Measurements from ENCODE around the gene PHF19. TPM values are rescaled to one million over a fixed set of nuclear protein-coding genes. Genes with fewer than 3 reads are reported as not detected.
A peak's percentile ranks its signal among the peaks of the same experiment; 100 is the strongest.

Gene PHF19
- total RNA-seq, 2 experiments from 2014 or later, result 248 to 253 TPM

- H3K36me3 Mint-ChIP-seq, result peaks cover 5% of the 10 kb centered on the region
- H3K27me3 Mint-ChIP-seq, result no peaks in the 10 kb centered on the region
- POLR2A ChIA-PET, result interaction anchor here (1.1 to 1.3 kb wide), 3 partner anchors 10 to 19 kb away, joined by 3 to 4 read pairs (median 3); no protein-coding TSS in a partner anchor
- DNase-seq, result no peak
- no peak for ATAC-seq (ENCODE audit: low read depth)
- H3K9me3 Mint-ChIP-seq, result no peaks in the 10 kb centered on the region
- no peak overlapping the region for H3K27ac Mint-ChIP-seq
- H3K4me3 Mint-ChIP-seq, result no peak overlapping the region
- peaks cover 61% of the 10 kb centered on the region for H3K4me1 Mint-ChIP-seq
Observed at GRCh38 chr9:120885457-120885856, 8.5 kb upstream of the PHF19 start.

- H3K4me3 Mint-ChIP-seq, result peak overlapping the region; percentile 18
- POLR2A ChIA-PET, result interaction anchor here (0.6 to 2.6 kb wide), 11 partner anchors 8 to 52 kb away, joined by 3 to 21 read pairs (median 5); no protein-coding TSS in a partner anchor
- no peaks in the 10 kb centered on the region for H3K9me3 Mint-ChIP-seq
- H3K27me3 Mint-ChIP-seq, result no peaks in the 10 kb centered on the region
- peaks cover 59% of the 10 kb centered on the region for H3K4me1 Mint-ChIP-seq
- no peak overlapping the region for H3K27ac Mint-ChIP-seq
- peaks cover 5% of the 10 kb centered on the region for H3K36me3 Mint-ChIP-seq
- ATAC-seq (ENCODE audit: low read depth) (no peak), DNase-seq (no peak)
Observed at GRCh38 chr9:120883608-120883996, 6.6 kb upstream of the PHF19 start.

GRCh38 chr9:120882935-120883607 is 6.1 kb upstream of the PHF19 start:
- POLR2A ChIA-PET, result interaction anchor here (0.8 to 2.6 kb wide), 10 partner anchors 8 to 53 kb away, joined by 3 to 21 read pairs (median 5); no protein-coding TSS in a partner anchor
- Mint-ChIP-seq H3K36me3 (peaks cover 5% of the 10 kb centered on the region), H3K27me3 (no peaks in the 10 kb centered on the region), H3K9me3 (no peaks in the 10 kb centered on the region), H3K27ac (peak overlapping the region; percentile 64), H3K4me3 (peak overlapping the region; percentile 43), H3K4me1 (peaks cover 59% of the 10 kb centered on the region)
- DNase-seq, result no peak
- no peak for ATAC-seq (ENCODE audit: low read depth)

- Mint-ChIP-seq H3K4me1 (peaks cover 69% of the 10 kb centered on the region), H3K9me3 (no peaks in the 10 kb centered on the region), H3K36me3 (peaks cover 22% of the 10 kb centered on the region), H3K27ac (peak overlapping the region; percentile 100), H3K27me3 (no peaks in the 10 kb centered on the region), H3K4me3 (peak overlapping the region; percentile 97)
- no peak for DNase-seq
- no peak for ATAC-seq (ENCODE audit: low read depth)
- POLR2A ChIA-PET, result interaction anchor here (0.7 to 9.9 kb wide), 9 partner anchors 11 to 87 kb away, joined by 3 to 210 read pairs (median 36); partner anchors contain the start of genes FBXW2 and TRAF1
Observed at GRCh38 chr9:120879446-120879845, 2.5 kb upstream of the PHF19 start.

GRCh38 chr9:120878188-120879130 is 1.5 kb upstream of the PHF19 start:
- POLR2A ChIA-PET, result interaction anchor here (0.7 to 9.9 kb wide), 14 partner anchors 10 to 86 kb away, joined by 3 to 210 read pairs (median 8); partner anchors contain the start of genes FBXW2, PSMD5 and TRAF1
- Mint-ChIP-seq H3K27me3 (no peaks in the 10 kb centered on the region), H3K9me3 (no peaks in the 10 kb centered on the region), H3K27ac (peak overlapping the region; percentile 100), H3K4me1 (peaks cover 71% of the 10 kb centered on the region), H3K36me3 (peaks cover 31% of the 10 kb centered on the region), H3K4me3 (peak overlapping the region; percentile 97)
- ATAC-seq (ENCODE audit: low read depth) (peak; percentile 9), DNase-seq (peak; percentile 64)

DNA sequence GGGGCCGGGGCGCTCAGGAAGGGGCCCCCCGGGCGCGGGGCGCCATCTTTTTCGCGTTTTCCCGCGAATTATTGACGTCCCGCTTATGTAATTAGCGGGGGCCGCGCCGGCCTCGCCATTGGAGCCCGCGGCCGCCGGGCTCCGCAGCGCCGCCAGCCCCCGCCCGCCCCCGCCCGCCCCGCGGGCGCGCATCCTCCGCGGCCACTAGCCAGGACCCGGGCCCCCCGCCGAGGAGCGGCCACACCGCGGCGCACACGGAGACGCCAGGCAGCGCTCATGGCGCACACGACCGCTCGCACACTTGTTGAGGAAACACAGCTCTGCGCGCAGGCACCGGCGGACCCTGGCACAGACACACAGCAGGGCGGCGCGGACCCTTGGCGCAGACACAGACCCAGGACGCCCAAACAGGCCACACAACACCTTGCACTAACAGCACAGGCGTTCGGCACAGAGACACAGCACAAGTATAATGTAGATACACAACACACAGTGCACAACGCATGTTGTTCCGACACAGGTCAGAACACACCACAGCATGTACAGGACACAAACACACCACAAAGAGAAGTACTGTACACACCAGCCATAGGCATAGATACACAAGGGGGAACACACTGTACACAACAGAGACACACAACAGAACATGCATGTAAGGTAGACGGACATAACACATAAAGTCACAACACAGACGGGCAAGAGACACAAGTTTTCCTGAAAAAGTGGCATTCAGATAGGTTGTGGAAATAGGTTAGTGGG is 467 bp upstream of the PHF19 start:
- ATAC-seq (ENCODE audit: low read depth) (peak; percentile 35), DNase-seq (peak; percentile 83)
- peaks cover 40% of the 10 kb centered on the region for H3K36me3 Mint-ChIP-seq
- H3K4me1 Mint-ChIP-seq, result peaks cover 74% of the 10 kb centered on the region
- no peaks in the 10 kb centered on the region for H3K27me3 Mint-ChIP-seq
- H3K27ac Mint-ChIP-seq, result peak overlapping the region; percentile 100
- peak overlapping the region; percentile 97 for H3K4me3 Mint-ChIP-seq
- POLR2A ChIA-PET, result interaction anchor here (0.5 to 9.9 kb wide), 17 partner anchors 9 to 253 kb away, joined by 3 to 210 read pairs (median 5); partner anchors contain the start of genes CNTRL, PSMD5 and TRAF1
- no peaks in the 10 kb centered on the region for H3K9me3 Mint-ChIP-seq

DNA sequence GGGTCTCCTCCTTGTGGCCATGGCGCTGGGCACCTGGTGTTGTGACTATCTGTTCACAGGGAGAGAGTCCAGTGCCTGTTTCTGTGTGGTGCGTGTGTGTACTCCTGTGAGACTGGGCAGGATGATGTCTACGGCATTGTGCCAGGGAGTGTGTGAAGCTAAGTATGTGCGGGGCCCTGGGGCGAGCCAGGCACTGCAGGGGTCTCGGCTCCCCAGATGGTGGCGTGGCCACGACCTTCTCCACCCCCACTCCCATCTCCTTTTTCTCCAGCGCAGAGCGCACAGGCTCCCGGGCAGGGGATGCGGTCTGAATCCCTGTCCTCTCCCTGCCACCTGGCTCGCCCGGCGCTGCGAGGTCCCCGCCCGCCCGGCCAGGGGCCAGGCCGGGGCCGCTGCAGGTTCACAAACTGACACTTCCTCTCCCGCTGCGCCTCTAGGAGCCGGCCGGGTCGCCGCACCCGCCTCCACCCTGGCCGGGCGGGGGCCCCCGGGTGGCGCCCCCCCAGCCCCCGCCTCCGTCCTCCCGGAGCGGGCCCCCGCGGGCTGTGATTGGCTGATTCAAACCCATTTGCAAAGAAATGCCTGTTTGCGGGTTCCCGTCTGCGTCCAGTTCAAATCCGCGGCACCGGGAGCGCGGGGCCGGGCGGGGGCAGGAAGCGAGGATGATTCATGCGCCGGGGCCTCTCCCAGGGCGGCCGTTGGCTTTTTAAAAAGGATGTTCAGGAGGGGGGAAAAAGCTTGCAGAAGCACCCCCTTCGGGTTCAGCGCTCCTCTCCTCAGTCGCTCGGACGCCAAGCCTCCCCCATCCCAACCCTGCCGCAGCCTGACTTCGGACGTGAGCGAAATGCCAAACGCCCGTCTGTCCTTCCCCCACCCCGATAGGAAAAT is 790 bp downstream of the PHF19 start:
- Mint-ChIP-seq H3K27me3 (no peaks in the 10 kb centered on the region), H3K4me3 (peak overlapping the region; percentile 91), H3K4me1 (peaks cover 72% of the 10 kb centered on the region), H3K36me3 (peaks cover 49% of the 10 kb centered on the region), H3K9me3 (no peaks in the 10 kb centered on the region), H3K27ac (peak overlapping the region; percentile 89)
- DNase-seq, result peak; percentile 91
- POLR2A ChIA-PET, result interaction anchor here (0.9 to 9.9 kb wide), 21 partner anchors 8 to 198 kb away, joined by 3 to 210 read pairs (median 5); partner anchors contain the start of genes CNTRL, PSMD5 and TRAF1
- ATAC-seq (ENCODE audit: low read depth), result peak; percentile 58

DNA sequence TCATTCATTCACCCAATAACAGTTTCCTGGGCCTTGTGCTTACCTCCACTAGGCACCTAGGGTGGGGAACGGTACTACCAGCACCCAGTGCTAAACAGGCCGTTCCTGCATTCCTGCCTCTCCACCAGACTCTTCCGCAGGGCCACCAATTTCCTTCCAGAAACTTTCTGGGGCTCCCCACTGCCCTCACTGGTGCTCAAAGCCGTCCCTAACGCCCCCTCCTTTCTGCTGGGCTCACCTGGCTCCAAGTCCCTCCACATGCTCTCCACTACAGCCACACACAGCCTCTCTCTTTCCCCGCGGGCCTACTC is 1.4 kb downstream of the PHF19 start:
- Mint-ChIP-seq H3K27ac (peak overlapping the region; percentile 89), H3K4me3 (peak overlapping the region; percentile 91), H3K36me3 (peaks cover 54% of the 10 kb centered on the region), H3K4me1 (peaks cover 74% of the 10 kb centered on the region), H3K27me3 (no peaks in the 10 kb centered on the region), H3K9me3 (no peaks in the 10 kb centered on the region)
- POLR2A ChIA-PET, result interaction anchor here (0.7 to 9.9 kb wide), 14 partner anchors 8 to 199 kb away, joined by 3 to 210 read pairs (median 5); partner anchors contain the start of genes CNTRL and TRAF1
- no peak for ATAC-seq (ENCODE audit: low read depth)
- DNase-seq, result no peak

DNA sequence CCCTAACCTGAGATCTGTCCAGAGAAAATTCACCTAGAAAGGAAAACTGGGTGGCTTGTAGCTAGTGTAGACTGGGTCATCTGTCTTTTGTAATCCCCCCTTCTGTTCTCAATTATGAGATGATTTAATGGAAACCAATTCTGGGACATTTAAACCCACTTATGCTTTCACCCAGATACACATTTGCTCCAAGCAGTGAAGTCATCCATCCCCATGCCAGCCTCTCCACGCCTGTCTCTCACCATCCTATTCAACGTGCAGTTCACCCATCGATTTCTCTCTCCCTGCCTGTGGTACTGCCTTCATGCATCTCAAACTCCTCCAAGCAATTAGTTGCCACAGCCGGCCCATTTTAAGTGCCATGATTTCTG is 1.8 kb downstream of the PHF19 start:
- Mint-ChIP-seq H3K4me3 (peak overlapping the region; percentile 91), H3K27me3 (no peaks in the 10 kb centered on the region), H3K9me3 (no peaks in the 10 kb centered on the region), H3K4me1 (peaks cover 75% of the 10 kb centered on the region), H3K27ac (peak overlapping the region; percentile 89), H3K36me3 (peaks cover 57% of the 10 kb centered on the region)
- DNase-seq, result no peak
- POLR2A ChIA-PET, result interaction anchor here (0.6 to 9.9 kb wide), 13 partner anchors 8 to 199 kb away, joined by 3 to 210 read pairs (median 5); partner anchors contain the start of genes CNTRL and TRAF1
- no peak for ATAC-seq (ENCODE audit: low read depth)

GRCh38 chr9:120874226-120875194 is 2.5 kb downstream of the PHF19 start:
- POLR2A ChIA-PET, result interaction anchor here (0.6 to 9.9 kb wide), 18 partner anchors 9 to 200 kb away, joined by 3 to 210 read pairs (median 5); partner anchors contain the start of genes CNTRL, FBXW2 and TRAF1
- H3K36me3 Mint-ChIP-seq, result peaks cover 62% of the 10 kb centered on the region
- no peak for DNase-seq
- no peak for ATAC-seq (ENCODE audit: low read depth)
- H3K4me1 Mint-ChIP-seq, result peaks cover 75% of the 10 kb centered on the region
- peak overlapping the region; percentile 89 for H3K27ac Mint-ChIP-seq
- peak overlapping the region; percentile 91 for H3K4me3 Mint-ChIP-seq
- H3K27me3 Mint-ChIP-seq, result no peaks in the 10 kb centered on the region
- H3K9me3 Mint-ChIP-seq, result no peaks in the 10 kb centered on the region

DNA sequence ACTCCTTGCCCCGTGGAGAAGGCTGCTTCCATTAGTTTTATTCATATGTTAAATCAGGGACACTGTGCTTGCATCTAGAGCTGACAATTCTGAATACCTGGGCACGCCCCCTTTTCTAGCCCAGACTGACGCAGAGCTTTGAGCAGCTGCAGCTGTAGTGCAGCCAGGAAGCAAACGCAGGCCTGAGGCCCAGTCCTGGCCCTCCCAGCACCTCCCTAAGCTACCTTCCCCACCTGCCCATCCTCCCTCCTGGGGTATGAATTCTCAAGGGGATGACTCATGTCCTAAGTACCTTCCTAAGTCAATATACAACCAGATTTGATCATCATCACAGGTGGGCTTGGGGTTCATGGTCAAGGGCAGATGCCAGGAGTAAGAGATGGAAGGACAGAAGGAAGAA is 3.5 kb downstream of the PHF19 start:
- H3K9me3 Mint-ChIP-seq, result no peaks in the 10 kb centered on the region
- H3K27me3 Mint-ChIP-seq, result no peaks in the 10 kb centered on the region
- DNase-seq, result no peak
- H3K4me3 Mint-ChIP-seq, result peak overlapping the region; percentile 91
- no peak for ATAC-seq (ENCODE audit: low read depth)
- peaks cover 66% of the 10 kb centered on the region for H3K36me3 Mint-ChIP-seq
- POLR2A ChIA-PET, result interaction anchor here (0.9 to 9.9 kb wide), 11 partner anchors 10 to 80 kb away, joined by 3 to 210 read pairs (median 5); partner anchors contain the start of genes FBXW2 and TRAF1
- H3K27ac Mint-ChIP-seq, result peak overlapping the region; percentile 89
- H3K4me1 Mint-ChIP-seq, result peaks cover 70% of the 10 kb centered on the region

Data from activated naive CD8-positive, alpha-beta T cell treated with anti-CD3 and anti-CD28 coated beads, Interleukin-2, amount 10 ng/mL, durations not matched to agents 7 days and 5 days (primary cell).